ENCODE results near the gene HMGCL. TPM values are rescaled to one million over a fixed set of nuclear protein-coding genes. Genes with fewer than 3 reads are reported as not detected.
A peak's percentile ranks its signal among the peaks of the same experiment; 100 is the strongest.

Gene HMGCL
- polyA plus RNA-seq, 3 donors = 67.9 to 84.6 (median 77.2) TPM

DNA sequence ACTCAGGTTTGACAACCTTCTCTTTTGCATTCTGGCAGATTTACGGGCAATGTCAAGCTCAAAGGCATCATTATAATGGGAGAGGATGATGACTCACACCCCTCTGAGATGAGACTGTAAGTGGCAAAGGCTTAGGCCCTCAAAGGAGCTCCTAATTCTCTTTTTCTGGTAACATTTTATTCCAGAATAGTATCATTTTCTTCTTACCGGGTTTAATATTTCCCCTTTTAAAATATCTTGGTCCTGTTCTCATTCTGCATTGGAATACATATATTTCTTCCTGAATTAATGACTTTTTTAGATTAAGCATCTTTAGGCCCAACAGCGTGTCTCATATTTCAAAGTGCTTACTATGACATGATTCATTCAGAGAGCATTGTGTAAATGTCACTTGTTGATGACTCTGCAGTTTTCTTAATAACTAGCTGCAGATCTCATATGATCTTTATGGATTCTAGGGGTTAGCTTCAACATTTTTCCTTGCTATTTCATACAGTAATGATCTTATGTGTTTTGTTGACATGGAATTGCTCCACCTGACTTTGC, 45.3 kb downstream of the HMGCL start:
- no peak for DNase-seq (ENCODE audit: low read depth in 3 of 3, low spot score in 2 of 3)

DNA sequence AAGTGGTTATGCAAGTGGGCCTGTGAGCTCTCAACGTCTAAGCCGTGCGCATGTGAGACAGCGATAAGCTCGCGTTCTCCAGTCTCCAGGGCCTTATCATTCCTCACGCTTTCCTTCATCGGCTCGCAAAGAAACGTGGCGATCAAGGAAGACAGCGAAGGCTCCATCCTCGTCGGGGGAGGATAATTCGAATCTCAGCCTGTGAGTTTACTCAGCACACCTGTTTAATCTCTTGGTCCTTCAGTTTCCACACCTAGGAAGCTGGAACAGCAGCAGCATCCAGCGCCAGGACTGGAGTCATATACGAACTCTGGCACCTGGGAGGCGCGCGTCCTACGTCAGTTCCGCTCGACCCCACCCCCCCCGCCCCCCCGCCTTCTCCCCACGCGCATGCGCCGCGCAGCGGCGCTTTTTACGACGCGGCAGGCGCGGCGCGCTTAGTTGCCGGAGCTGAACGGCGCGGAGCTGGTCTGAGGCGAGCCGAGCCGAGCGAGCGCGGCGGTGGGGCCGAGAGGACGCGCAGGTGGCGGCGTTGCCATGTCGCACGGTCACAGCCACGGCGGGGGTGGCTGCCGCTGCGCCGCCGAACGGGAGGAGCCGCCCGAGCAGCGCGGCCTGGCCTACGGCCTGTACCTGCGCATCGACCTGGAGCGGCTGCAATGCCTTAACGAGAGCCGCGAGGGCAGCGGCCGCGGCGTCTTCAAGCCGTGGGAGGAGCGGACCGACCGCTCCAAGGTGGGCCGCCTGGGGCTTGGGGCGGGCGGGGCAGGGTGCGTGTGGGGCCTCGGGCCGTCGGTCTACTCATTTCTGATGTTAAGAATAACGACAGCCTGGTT, 47.0 kb downstream of the HMGCL start, which contains the start of gene PITHD1:
TSS of gene PITHD1 (plus strand) at position 440 of the 836 bp plus-strand sequence. CDS start at position 538, 98 bp downstream.
- DNase-seq (ENCODE audit: low read depth in 3 of 3, low spot score in 2 of 3) = peak; percentile 72 to 84 (median 77)

DNA sequence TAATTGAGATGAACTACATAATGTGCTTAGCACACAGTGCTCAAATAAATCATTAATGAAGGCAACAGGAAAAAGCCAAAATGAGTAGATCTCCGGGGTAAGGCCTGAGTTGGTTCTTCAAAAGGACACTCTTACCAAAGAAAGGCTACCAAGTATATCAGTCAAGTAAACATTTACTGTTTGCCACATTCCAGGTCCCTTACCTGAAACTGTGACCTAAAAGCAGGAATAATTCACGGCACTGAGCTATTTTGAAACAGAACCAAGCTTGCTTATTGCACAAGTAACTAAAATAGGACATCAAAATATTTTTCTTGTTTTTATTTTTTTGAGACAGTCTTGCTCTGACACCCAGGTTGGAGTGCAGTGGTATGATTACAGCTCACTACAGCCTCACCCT, 49.0 kb downstream of the HMGCL start:
- no peak for DNase-seq (ENCODE audit: low read depth in 3 of 3, low spot score in 2 of 3)

DNA sequence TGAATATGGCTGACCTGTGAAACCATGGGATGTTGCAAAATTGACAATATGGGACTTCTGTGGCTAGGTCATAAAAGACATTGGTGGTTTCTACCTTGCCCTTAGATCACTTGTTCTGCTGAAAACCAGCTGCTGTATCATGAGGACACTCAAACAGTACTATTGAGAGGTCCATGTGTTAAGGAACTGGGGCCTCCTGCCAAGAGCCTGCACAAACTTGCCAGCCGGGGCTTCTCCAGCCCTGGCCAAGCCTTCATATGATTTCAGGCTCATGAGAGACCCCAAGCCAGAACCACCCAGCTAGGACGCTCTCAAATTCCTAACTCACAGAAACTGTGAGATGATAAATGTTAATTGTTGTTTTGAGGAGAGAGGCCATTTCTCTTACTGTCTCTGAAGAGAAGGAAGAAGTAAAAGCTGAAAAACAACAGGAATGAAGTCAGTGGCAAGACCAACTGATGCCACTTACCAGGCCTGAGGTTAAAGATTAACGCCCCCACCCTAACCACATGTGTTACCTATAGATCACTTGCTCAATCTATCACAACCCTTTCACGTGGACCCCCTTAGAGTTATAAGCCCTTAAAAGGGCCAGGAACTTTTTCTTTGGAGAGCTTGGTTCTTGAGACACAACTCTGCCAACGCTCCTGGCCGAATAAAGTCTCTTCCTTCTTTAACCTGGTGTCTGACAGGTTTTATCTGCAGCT, 50.9 kb downstream of the HMGCL start:
- DNase-seq (ENCODE audit: low read depth in 3 of 3, low spot score in 2 of 3) = no peak

DNA sequence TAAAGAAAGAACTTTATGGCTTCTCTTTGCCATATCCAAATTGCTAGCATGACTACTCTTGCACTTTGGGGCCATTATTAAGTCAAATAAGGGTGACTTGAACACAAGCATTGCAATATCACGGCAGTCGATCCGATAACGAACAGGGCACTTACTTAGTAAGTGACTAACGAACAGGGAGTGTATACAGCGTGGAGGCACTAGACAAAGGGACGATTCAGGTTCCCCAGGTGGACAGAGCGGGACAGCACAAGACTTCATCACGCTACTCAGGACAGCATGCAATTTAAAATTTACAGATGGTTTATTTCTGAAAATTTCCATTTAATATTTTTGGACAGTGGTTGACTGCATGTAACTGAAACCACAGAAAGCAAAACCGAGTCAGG, 52.4 kb downstream of the HMGCL start:
- no peak for DNase-seq (ENCODE audit: low read depth in 3 of 3, low spot score in 2 of 3)

DNA sequence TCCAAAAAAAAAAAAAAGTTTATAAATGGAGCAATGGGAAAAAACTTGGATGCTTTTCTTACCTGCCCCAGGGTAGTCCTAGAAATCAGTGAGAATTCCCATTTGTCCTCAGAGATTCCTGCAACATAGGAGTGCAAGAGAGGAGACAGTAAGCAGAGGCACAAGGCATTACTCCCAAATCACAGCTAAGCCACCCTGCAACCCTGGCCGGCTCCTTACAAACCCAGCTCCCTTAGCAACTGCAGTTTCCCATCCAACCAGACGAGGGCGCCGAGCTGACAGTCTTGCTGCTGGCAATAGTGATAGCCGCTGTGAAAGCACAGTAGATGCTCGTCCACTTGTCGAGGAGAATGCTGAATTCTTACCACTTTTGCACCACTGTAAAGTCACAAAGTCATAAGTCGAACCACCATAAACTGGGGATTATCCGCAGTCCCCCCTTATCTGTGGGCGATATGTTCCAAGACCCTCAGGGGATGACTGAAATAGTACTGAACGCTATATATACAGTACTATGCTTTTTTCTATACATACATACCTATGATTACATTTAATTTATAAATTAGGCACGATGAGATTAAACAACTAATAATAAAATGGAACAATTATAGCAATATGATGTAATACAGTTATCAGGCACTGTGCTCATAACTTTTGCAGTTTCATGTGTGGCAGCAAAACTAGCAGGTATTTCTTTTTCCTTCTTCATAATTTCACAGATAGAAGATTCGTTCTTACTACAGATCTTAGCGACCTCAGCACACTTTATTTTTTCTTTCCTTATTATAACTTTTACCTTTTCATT, 53.0 kb downstream of the HMGCL start:
- DNase-seq (ENCODE audit: low read depth in 3 of 3, low spot score in 2 of 3) = peak in 2 of 3 donors; percentile 62 to 69

DNA sequence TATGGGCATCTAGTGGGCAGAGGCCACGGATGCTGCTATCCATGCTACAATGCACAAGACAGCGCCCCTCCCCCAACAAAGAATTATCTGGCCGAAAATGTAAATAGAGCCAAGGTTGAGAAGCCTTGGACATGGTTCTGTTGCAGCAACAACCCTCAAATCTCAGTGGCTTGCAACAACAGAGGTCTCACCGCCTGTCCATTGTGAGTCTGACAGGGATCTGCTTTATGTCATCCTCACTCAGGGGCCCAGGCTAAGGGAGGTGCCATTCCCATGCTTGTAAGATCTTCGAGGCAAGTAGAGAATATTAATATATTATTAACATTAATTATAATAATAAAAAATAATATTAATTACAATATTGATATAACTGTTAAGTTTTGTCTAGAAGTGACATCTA, 56.5 kb downstream of the HMGCL start:
- no peak for DNase-seq (ENCODE audit: low read depth in 3 of 3, low spot score in 2 of 3)

DNA sequence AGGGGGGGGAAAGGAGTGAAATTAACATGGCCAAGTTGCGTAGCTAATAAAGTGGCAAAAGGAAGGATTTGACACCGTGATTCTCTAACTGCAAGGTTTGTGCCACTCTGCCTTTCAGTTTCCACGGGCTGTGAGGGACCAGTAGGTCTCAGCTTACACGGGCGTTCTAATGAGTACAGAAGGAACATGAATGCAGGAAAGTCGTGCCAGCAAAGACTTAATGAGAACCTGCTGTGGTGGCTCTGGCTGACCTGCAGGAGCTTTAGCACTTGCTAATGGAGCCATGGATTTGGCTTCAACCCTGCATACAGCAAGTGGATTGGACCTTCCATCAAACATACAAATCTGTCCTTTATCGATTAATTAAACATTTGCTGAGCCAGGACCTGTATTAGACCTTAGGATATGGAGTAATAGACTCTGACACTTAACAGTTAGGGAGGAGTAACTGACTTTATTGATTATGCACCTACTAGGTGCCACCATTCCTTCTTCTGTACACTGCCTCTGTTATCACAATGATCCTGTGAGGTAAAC, 62.1 kb downstream of the HMGCL start:
- DNase-seq (ENCODE audit: low read depth in 3 of 3, low spot score in 2 of 3) = no peak

DNA sequence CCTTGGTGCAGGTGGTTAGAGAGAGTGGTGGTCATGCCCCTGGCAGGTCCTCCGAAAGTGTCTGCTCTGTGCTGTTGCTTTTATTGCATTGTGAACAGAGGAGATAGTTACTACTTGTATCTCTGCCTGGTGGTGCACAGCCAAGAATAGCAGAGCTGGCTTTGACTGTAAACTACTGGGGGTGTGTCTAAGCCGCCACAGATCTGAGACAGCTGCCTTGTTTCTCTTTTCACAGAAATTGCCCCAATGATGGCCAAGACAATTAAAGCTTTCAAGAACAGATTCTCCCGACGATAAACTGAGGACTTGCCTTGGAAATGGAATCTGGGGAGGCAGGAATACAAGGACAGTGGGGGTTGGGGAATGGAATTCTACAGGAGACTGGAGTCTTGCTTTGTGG, 66.0 kb downstream of the HMGCL start:
- DNase-seq (ENCODE audit: low read depth in 3 of 3, low spot score in 2 of 3) = no peak

DNA sequence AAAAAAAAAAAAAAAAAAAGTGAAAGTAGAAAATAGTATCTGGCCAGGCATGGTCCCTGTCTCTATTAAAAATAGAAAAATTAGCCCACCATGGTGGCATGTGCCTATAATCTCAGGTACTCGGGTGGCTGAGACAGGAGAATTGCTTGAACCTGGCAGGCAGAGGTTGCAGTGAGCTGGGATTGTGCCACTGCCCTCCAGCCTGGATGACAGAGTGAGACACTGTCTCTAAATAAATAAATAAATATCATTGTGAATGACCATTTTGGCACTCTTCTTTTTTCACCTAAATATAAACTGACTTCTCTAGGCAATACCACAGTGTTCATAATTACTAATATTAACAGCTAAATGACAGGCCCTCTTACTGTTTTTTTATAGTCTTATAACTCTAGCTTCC, 67.4 kb downstream of the HMGCL start:
- DNase-seq (ENCODE audit: low read depth in 3 of 3, low spot score in 2 of 3) = no peak

DNA sequence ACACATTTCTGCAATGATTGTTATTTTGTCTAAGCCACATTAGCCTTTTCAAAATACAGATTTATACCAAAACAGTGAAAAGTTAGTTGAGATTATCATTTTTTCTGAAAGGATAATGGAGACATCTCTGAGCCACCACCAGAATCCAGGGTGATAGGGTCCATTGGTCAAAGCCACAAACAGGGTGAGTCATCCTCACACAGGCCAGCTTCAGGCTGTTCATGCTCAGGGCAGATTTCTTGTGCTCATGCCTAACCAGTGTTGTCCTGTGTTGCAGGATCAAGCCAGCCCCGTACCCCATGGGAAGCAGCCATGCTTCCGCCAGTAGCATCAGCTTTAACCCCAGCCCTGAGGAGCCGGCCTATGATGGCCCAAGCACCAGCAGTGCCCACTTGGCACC, 68.6 kb downstream of the HMGCL start:
- DNase-seq (ENCODE audit: low read depth in 3 of 3, low spot score in 2 of 3) = no peak

DNA sequence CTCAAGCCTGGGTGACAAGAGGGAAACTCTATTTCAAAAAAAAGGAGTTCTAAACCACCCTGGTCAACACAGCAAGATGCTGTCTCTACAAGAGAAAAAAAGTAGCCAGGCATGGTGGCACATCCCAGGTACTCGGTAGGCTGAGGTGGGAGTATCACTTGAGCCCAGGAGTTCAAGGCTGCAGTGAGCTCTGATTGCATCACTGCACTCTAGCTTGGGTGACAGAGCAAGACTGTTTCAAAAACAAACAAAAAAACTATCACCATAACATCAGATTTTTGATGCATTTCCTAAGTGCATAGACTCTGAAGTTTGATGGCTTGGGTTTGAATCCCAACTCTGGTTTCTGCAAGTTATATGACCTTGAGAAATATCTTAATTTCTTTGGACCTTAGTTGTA, 72.3 kb downstream of the HMGCL start:
- no peak for DNase-seq (ENCODE audit: low read depth in 3 of 3, low spot score in 2 of 3)

Other genes starting within 250 kb of the HMGCL start
- gene RPL11, start 133.6 kb downstream of the HMGCL start, polyA plus RNA-seq (ENCODE audit: insufficient read length in 3 of 3) = 1,000 to 10,000 TPM; 2,754 to 2,918 (median 2,838) TPM
- 10 to 100 TPM; 34.2 to 37.2 (median 35.1) TPM for gene ELOA, start 82.0 kb downstream of the HMGCL start, polyA plus RNA-seq (ENCODE audit: insufficient read length in 3 of 3)
- 10 to 100 TPM; 63.8 to 68.3 (median 65.5) TPM for gene PITHD1, start 47.0 kb downstream of the HMGCL start, polyA plus RNA-seq (ENCODE audit: insufficient read length in 3 of 3)
- 10 to 100 TPM; 56.0 to 63.5 (median 61.6) TPM for gene LYPLA2, start 34.3 kb downstream of the HMGCL start, polyA plus RNA-seq (ENCODE audit: insufficient read length in 3 of 3)
- gene GALE, start 24.7 kb downstream of the HMGCL start, polyA plus RNA-seq (ENCODE audit: insufficient read length in 3 of 3) = 10 to 100 TPM; 30.1 to 36.1 (median 31.6) TPM
- gene FUCA1, start 42.9 kb upstream of the HMGCL start, polyA plus RNA-seq (ENCODE audit: insufficient read length in 3 of 3) = 10 to 100 TPM; 48.0 to 57.7 (median 50.4) TPM
- gene CNR2, start 87.9 kb upstream of the HMGCL start, polyA plus RNA-seq (ENCODE audit: insufficient read length in 3 of 3) = under 1 TPM; 0.06 to 0.08 (median 0.07) TPM
- gene PNRC2, start 134.4 kb upstream of the HMGCL start, polyA plus RNA-seq (ENCODE audit: insufficient read length in 3 of 3) = 100 to 1,000 TPM; 232 to 261 (median 259) TPM
- 100 to 1,000 TPM; 208 to 223 (median 216) TPM for gene SRSF10, start 154.9 kb upstream of the HMGCL start, polyA plus RNA-seq (ENCODE audit: insufficient read length in 3 of 3)

Data from right renal cortex interstitium (tissue), 3 donors.